Measurements from ENCODE around the gene IBA57.

IBA57 gene

DNA sequence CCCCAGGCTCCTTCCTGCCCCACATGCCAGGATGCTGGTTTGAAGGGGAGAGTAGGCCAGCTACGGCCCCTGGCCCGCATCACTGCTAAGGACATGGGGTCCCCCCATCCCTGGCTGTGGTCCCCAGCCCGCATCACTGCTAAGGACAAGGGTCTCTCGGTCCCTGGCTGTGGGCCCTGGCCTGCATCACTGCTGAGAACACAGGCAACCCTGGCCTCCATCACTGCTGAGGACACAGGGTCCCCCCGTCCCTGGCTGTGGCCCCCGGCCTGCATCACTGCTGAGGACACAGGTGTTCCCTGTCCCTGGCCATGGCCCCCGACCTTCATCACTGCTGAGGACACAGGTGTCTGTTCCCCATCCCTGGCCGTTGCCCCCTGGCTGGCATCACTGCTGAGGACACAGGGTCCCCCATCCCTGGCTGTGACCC is 41.8 kb downstream of the IBA57 start:
- H3K27me3 ChIP-seq (ENCODE audit: control insufficient read depth, insufficient read depth, low read length): peaks cover 7% of the 10 kb centered on the region
- H3K4me1 ChIP-seq (ENCODE audit: control insufficient read depth, insufficient read depth, low read length): peaks cover 6% of the 10 kb centered on the region
- H3K9me3 ChIP-seq (replicated peaks; ENCODE audit: low read length): no peaks in the 10 kb centered on the region
- no peak overlapping the region for H3K4me3 ChIP-seq (ENCODE audit: low read length)
- no peak overlapping the region for H3K4me2 ChIP-seq (ENCODE audit: low read length)
- H3K36me3 ChIP-seq (ENCODE audit: insufficient read depth, low read length): no peaks in the 10 kb centered on the region
- H3K9ac ChIP-seq (ENCODE audit: low read depth, low read length): no peak overlapping the region

DNA sequence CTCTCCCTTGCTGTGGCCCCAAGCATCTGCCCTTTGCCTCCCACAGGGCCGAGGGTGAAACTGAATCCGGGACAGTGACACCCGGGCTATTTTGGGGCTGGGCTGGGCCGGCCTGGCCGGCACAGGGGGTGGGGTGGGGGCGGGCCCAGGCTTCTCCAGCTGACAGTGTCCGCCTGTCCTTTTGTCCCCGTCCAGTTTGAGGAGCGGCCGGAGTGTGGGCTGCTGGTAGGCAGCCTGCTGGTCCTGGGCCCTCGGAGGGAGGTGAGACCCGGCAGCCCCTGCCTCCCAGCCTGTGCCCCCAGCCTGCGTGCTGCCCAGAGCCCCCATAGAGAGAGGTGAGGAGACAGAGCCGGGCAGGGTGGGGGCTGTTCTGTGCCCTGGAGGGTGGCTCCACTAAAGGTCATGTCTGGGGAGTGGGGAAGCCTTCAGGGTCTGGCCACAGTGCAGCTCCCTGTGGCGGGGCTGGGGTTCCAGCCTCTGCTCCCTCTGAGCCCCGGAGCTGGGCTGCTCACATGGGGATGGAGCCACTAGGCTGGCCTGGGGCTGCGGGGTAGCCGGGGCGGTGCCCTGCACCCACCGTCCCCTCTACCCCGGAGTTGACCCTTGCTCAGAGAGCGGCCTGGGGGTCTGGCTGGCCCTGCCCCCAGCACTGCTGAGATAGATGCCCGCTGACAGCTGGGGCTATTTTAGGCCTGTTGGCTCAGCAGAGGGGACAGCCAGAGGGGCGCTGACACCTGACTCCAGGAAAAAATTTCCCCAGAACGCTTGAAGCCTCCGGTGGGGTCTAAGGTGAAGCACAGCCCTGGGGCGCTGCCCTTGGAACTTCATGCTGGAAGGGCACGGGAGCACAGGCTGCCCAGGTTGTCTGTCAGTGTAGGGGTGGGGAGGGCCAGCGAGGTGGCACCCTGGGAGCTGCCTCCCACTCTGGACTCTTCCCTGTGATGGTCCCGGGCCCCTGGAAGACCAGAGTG is 42.5 kb downstream of the IBA57 start, which contains the start of gene OBSCN:
OBSCN (plus strand) TSS at position 194 of the 971 bp plus-strand sequence. CDS start 3,740 bp downstream, outside the sequence.
- H3K9ac ChIP-seq (ENCODE audit: low read depth, low read length): no peak within 1 kb of the TSS
- H3K9me3 ChIP-seq (replicated peaks; ENCODE audit: low read length): no peaks in the 10 kb centered on the region
- peaks cover 6% of the 10 kb centered on the region for H3K4me1 ChIP-seq (ENCODE audit: control insufficient read depth, insufficient read depth, low read length)
- no peak within 1 kb of the TSS for H3K4me3 ChIP-seq (ENCODE audit: low read length)
- no peak within 1 kb of the TSS for H3K4me2 ChIP-seq (ENCODE audit: low read length)
- no peaks in the 10 kb centered on the region for H3K36me3 ChIP-seq (ENCODE audit: insufficient read depth, low read length)
- peaks cover 7% of the 10 kb centered on the region for H3K27me3 ChIP-seq (ENCODE audit: control insufficient read depth, insufficient read depth, low read length)

DNA sequence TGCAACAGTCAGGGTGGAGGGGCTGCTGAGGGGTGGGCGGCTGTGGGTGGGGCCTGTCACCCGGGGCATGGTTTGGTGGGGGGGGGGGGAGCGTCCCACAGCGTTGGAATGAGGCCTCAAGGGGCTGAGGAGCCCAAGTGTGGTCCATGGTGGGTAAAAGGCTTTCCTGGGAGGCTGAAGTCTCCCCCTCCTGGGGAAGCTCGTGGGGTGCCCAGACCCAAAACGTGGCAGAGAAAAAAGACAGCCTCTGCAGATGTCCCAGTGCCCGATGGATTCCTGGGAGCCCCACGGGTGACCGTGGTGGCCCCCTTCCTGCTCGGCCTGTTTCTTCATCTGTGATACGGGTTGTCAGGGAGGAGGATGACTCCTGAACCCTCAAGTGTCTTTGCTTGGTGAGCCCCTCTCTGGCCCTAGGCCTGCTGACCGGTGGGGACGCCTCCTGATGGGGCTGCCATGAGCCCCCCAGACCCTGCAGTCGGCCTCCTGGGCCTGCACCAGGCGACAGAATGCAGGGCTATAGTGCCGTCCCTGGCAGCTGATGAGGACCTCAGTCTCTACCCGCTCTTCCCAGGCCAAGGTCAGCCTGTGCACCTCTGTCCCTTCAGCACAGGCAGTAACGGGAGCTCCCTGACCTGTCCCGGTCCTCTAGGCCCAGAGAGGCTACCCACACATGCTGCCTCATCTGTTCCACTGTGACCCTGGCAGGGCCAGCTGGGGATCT is 43.4 kb downstream of the IBA57 start:
- Histone ChIP-seq H3K4me3 (ENCODE audit: low read length) (no peak overlapping the region), H3K9ac (ENCODE audit: low read depth, low read length) (no peak overlapping the region), H3K9me3 (replicated peaks; ENCODE audit: low read length) (no peaks in the 10 kb centered on the region), H3K27me3 (ENCODE audit: control insufficient read depth, insufficient read depth, low read length) (peaks cover 5% of the 10 kb centered on the region), H3K36me3 (ENCODE audit: insufficient read depth, low read length) (no peaks in the 10 kb centered on the region), H3K4me1 (ENCODE audit: control insufficient read depth, insufficient read depth, low read length) (peaks cover 6% of the 10 kb centered on the region), H3K4me2 (ENCODE audit: low read length) (no peak overlapping the region)

DNA sequence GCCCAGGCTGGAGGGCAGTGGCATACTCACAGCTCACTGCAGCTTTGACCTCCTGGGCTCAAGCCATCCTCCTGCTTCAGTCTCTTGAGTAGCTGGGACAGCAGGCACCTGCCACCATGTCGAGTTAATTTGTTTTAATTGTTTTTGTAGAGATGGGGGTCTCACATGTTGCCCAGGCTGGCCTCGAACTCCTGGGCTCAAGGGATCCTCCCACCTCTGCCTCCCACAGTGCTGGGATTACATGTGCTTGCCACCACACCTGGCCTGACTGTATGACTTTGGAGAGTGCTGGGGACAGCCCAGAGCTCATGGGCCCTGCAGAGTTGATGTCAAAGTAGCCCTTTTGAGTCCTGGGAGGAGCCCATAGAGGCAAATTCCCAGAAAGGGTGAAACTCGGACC is 44.1 kb downstream of the IBA57 start:
- Histone ChIP-seq H3K4me2 (ENCODE audit: low read length) (no peak overlapping the region), H3K36me3 (ENCODE audit: insufficient read depth, low read length) (no peaks in the 10 kb centered on the region), H3K4me3 (ENCODE audit: low read length) (no peak overlapping the region), H3K27me3 (ENCODE audit: control insufficient read depth, insufficient read depth, low read length) (peaks cover 4% of the 10 kb centered on the region), H3K9me3 (replicated peaks; ENCODE audit: low read length) (no peaks in the 10 kb centered on the region), H3K9ac (ENCODE audit: low read depth, low read length) (no peak overlapping the region), H3K4me1 (ENCODE audit: control insufficient read depth, insufficient read depth, low read length) (peaks cover 6% of the 10 kb centered on the region)

DNA sequence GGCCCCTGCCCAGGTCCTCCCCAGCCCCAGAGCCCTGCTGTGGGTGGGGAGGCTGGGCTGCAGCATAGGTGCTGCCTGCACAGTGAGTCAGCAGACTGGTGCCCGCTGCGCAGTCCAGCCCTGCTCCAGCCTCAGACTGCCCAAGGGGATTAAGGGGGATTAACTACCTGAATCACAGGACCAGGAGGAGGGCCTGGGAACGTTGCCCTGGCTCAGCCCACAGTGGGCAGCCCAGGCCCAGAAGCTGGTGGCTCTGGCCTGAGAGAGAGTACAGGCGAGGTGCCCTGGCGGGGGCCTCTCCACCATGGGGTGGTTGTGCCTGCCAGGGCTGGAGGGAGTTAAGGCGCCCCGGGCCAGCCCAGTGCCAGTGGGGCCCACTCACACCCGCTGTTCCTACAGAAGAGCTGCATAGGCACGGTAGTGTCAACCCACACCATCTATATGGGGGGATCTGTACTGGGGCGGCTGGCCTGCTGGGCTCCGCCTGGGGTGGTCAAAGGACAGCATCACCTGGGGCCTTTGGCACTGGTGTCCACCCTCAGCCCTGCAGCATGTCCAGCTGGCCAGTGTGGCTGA is 44.6 kb downstream of the IBA57 start:
- no peak overlapping the region for H3K4me2 ChIP-seq (ENCODE audit: low read length)
- H3K36me3 ChIP-seq (ENCODE audit: insufficient read depth, low read length): no peaks in the 10 kb centered on the region
- H3K4me1 ChIP-seq (ENCODE audit: control insufficient read depth, insufficient read depth, low read length): peaks cover 6% of the 10 kb centered on the region
- H3K9me3 ChIP-seq (replicated peaks; ENCODE audit: low read length): no peaks in the 10 kb centered on the region
- no peak overlapping the region for H3K4me3 ChIP-seq (ENCODE audit: low read length)
- no peak overlapping the region for H3K9ac ChIP-seq (ENCODE audit: low read depth, low read length)
- H3K27me3 ChIP-seq (ENCODE audit: control insufficient read depth, insufficient read depth, low read length): peaks cover 4% of the 10 kb centered on the region

DNA sequence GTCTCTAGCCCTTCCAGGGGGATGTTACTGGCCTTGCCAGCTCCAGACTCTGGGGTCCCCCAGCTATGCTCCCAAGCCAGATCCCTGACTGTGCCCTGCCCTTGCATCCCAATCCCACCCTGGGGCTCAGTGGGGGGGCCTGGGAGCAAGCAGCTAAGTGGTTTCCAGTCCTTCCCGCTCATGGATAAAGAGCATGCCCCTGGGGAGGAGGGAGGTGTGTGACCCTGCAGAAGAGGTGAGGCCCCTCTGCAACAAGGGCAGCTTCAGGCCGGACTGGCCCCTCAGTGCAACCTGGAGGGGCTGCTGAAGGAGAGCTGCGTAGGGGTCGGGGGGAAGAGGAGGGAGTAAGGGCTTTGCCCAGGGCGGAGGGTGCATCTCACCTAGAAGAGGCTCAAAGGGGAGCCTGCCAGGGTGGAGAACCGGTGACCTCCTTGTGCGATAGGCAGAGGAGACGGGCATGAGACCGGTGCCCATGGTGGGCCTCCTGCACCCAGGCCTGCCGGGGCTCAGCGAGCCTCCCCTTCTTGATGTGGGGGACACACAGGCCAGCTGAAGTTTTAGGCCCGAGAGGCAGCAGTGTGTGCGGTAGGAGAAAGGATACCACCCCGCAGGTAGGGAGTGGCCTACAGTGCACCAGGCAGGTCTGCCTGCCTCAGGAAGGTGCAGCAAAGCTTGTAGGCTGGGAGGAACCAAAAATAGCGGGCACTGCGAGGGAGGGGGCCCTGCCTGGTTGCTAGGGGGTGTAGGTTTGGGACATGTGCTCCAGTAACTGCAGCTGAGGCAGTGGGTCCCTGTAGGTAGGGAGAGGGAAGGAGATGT is 45.3 kb downstream of the IBA57 start:
- no peak overlapping the region for H3K4me3 ChIP-seq (ENCODE audit: low read length)
- H3K27me3 ChIP-seq (ENCODE audit: control insufficient read depth, insufficient read depth, low read length): peaks cover 4% of the 10 kb centered on the region
- no peak overlapping the region for H3K9ac ChIP-seq (ENCODE audit: low read depth, low read length)
- H3K36me3 ChIP-seq (ENCODE audit: insufficient read depth, low read length): no peaks in the 10 kb centered on the region
- no peaks in the 10 kb centered on the region for H3K9me3 ChIP-seq (replicated peaks; ENCODE audit: low read length)
- no peak overlapping the region for H3K4me2 ChIP-seq (ENCODE audit: low read length)
- H3K4me1 ChIP-seq (ENCODE audit: control insufficient read depth, insufficient read depth, low read length): peaks cover 6% of the 10 kb centered on the region

DNA sequence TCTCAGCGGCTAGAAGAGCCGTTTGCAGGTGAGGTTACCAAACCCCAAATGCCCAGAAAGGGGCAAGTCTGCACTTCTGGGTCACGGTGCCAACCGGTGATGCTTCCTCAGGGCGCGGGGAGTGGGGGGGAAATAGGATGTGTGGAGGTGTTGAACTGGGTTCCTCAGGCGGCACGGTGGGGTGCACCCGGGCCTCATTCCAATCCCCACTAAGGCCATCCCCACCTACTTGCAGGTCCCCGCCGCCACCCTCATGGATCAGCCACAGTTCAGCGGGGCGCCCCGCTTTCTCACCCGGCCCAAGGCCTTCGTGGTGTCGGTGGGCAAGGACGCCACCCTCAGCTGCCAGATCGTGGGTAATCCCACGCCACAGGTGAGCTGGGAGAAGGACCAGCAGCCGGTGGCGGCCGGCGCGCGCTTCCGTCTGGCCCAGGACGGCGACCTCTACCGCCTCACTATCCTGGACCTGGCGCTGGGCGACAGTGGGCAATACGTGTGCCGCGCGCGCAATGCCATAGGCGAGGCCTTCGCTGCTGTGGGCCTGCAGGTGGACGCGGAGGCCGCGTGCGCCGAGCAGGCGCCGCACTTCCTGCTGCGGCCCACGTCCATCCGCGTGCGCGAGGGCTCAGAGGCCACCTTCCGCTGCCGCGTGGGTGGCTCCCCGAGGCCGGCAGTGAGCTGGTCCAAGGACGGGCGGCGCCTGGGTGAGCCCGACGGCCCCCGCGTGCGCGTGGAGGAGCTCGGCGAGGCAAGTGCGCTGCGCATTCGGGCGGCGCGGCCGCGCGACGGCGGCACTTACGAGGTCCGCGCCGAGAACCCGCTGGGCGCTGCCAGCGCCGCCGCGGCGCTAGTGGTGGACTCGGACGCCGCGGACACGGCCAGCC is 46.2 kb downstream of the IBA57 start:
- H3K9ac ChIP-seq (ENCODE audit: low read depth, low read length): no peak overlapping the region

DNA sequence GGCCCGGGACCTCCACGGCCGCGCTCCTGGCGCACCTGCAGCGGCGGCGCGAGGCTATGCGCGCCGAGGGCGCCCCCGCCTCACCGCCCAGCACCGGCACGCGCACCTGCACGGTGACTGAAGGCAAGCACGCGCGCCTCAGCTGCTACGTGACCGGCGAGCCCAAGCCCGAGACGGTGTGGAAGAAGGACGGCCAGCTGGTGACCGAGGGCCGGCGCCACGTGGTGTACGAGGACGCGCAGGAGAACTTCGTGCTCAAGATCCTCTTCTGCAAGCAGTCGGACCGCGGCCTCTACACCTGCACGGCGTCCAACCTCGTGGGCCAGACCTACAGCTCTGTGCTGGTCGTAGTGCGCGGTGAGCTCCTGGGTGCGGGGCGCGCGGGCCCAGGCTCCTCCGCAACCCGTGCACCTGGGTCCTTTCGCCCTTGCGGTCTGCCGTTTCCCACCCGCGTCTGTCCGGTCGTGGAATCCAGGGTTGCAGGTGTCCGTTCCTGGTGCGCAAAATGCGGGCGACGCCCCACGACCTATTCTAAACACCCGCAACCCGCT is 46.9 kb downstream of the IBA57 start:
- Histone ChIP-seq H3K4me3 (ENCODE audit: low read length) (peak overlapping the region; percentile 30), H3K4me2 (ENCODE audit: low read length) (no peak overlapping the region), H3K36me3 (ENCODE audit: insufficient read depth, low read length) (no peaks in the 10 kb centered on the region), H3K4me1 (ENCODE audit: control insufficient read depth, insufficient read depth, low read length) (peaks cover 6% of the 10 kb centered on the region), H3K9me3 (replicated peaks; ENCODE audit: low read length) (no peaks in the 10 kb centered on the region), H3K9ac (ENCODE audit: low read depth, low read length) (no peak overlapping the region), H3K27me3 (ENCODE audit: control insufficient read depth, insufficient read depth, low read length) (no peaks in the 10 kb centered on the region)

More for the DNA sequence above, 46.2 kb downstream of the IBA57 start:
- H3K4me3 ChIP-seq (ENCODE audit: low read length): no peak overlapping the region
- H3K4me2 ChIP-seq (ENCODE audit: low read length): no peak overlapping the region
- no peaks in the 10 kb centered on the region for H3K36me3 ChIP-seq (ENCODE audit: insufficient read depth, low read length)
- no peaks in the 10 kb centered on the region for H3K27me3 ChIP-seq (ENCODE audit: control insufficient read depth, insufficient read depth, low read length)
- no peaks in the 10 kb centered on the region for H3K9me3 ChIP-seq (replicated peaks; ENCODE audit: low read length)
- H3K4me1 ChIP-seq (ENCODE audit: control insufficient read depth, insufficient read depth, low read length): peaks cover 6% of the 10 kb centered on the region

DNA sequence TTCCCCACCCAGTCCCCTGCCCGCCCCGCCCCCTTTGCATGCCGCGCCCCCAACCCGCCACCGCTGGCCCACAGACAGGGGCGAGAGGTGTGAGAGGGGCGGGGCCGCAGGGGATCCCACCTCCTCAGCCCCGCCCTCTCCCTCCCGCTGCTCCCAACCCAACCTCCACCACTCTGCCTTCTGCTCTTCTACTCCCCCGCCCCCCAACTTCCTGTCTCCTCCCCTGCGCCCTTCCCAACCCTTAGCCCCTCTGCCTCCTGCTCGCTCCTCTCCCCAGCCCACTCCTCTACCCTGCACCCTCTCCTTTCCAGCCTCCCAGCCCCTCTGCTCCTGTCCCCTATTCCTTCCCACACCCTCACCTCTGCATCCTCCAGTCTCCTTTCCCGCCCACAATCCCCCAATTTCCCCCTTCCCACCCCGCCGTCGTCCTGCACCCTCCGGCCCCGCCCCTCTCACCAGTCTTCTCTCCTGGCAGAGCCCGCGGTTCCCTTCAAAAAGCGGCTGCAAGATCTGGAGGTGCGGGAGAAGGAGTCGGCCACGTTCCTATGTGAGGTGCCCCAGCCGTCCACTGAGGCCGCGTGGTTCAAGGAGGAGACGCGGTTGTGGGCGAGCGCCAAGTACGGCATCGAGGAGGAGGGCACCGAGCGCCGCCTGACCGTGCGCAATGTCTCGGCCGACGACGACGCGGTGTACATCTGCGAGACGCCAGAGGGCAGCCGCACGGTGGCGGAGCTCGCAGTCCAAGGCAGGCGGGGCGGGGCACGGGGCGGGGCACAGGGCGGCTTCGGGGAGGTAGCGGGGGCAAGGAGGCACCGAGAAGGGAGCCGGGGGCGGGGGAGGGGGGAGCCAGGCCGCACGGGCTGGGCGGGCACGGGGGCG is 47.6 kb downstream of the IBA57 start:
- H3K9me3 ChIP-seq (replicated peaks; ENCODE audit: low read length): no peaks in the 10 kb centered on the region
- peaks cover 6% of the 10 kb centered on the region for H3K4me1 ChIP-seq (ENCODE audit: control insufficient read depth, insufficient read depth, low read length)
- H3K4me3 ChIP-seq (ENCODE audit: low read length): peak overlapping the region; percentile 71
- peak overlapping the region; percentile 91 for H3K4me2 ChIP-seq (ENCODE audit: low read length)
- no peak overlapping the region for H3K9ac ChIP-seq (ENCODE audit: low read depth, low read length)
- H3K36me3 ChIP-seq (ENCODE audit: insufficient read depth, low read length): no peaks in the 10 kb centered on the region
- no peaks in the 10 kb centered on the region for H3K27me3 ChIP-seq (ENCODE audit: control insufficient read depth, insufficient read depth, low read length)

Data from skeletal muscle satellite cell (primary cell).